LNCAP (cell line): ENCODE measurements around the gene APOC4.

ENCODE experiments used
- TF ChIP-seq, protein P1 (sequence below): fragments of 450-650 bp; IDR thresholded peaks from 2 replicates; pipeline ENCODE4 v1.5.1; 2017; ENCODE audit warnings: mild to moderate bottlenecking

APOC4 gene

DNA sequence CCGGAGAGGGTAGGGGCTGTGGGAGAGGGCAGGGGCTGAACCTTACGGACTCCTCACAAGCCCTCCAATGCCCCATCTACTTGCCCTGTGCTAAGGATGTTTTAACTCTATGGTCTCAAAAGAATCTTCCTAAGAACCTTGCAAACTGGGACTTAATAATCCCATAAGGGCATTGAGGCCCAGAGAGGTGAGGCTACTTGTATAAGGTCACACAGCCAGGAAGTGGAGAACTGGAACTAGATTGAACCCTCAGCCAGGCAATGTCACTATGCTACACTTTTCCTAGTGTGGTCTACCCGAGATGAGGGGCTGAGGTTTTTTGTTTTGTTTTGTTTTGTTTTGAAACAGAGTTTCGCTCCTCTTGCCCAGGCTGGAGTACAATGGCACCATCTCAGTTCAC is 10.5 kb upstream of the APOC4 start:
- TF ChIP-seq, protein P1, sequence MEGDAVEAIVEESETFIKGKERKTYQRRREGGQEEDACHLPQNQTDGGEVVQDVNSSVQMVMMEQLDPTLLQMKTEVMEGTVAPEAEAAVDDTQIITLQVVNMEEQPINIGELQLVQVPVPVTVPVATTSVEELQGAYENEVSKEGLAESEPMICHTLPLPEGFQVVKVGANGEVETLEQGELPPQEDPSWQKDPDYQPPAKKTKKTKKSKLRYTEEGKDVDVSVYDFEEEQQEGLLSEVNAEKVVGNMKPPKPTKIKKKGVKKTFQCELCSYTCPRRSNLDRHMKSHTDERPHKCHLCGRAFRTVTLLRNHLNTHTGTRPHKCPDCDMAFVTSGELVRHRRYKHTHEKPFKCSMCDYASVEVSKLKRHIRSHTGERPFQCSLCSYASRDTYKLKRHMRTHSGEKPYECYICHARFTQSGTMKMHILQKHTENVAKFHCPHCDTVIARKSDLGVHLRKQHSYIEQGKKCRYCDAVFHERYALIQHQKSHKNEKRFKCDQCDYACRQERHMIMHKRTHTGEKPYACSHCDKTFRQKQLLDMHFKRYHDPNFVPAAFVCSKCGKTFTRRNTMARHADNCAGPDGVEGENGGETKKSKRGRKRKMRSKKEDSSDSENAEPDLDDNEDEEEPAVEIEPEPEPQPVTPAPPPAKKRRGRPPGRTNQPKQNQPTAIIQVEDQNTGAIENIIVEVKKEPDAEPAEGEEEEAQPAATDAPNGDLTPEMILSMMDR = no peak

GRCh38 chr19:44939668-44940067 is 2.4 kb upstream of the APOC4 start:
- TF ChIP-seq, protein P1 = no peak

DNA sequence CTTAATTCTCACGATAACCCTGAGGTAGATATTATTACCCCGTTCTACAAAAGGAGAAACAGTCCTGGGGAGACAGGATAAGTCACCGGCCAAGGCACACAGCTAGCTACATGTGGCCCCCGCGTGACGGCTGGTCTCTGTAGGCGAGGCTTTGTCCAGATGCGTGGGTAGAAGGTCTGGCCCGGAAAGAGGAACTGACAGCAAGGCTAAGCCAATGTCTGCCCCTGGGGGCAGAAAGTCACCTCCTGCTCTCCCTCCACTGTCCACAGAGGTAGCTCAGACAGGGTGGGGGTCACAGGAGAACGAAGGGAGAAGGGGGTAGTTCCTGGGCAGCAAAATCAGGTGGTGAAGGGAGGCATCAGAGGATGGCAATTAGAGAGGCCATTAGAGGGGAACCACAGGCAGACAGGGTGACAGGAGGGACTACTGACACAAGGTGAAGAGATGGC is 1.8 kb downstream of the APOC4 start:
- TF ChIP-seq, protein P1 = no peak

- TF ChIP-seq, protein P1 = no peak
Measured at GRCh38 chr19:44947041-44947581, 5.1 kb downstream of the APOC4 start.

- TF ChIP-seq, protein P1 = no peak
Measured at GRCh38 chr19:44948237-44948636, 6.2 kb downstream of the APOC4 start.

DNA sequence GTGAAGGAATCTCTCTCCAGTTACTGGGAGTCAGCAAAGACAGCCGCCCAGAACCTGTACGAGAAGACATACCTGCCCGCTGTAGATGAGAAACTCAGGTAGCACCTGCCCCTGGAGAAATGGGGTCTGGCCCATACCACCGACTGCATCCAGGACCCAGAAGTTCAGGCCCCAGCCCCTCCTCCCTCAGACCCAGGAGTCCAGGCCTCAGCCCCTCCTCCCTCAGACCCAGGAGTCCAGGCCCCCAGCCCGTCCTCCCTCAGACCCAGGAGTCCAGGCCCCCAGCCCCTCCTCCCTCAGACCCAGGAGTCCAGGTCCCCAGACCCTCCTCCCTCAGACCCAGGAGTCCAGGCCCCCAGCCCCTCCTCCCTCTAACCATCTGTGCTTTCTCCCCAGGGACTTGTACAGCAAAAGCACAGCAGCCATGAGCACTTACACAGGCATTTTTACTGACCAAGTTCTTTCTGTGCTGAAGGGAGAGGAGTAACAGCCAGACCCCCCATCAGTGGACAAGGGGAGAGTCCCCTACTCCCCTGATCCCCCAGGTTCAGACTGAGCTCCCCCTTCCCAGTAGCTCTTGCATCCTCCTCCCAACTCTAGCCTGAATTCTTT is 6.8 kb downstream of the APOC4 start:
- TF ChIP-seq, protein P1 = no peak

GRCh38 chr19:44949550-44949949 is 7.5 kb downstream of the APOC4 start:
- TF ChIP-seq, protein P1 = no peak
